ENCODE measurements around the gene TMEM117.

The TMEM117 gene

DNA sequence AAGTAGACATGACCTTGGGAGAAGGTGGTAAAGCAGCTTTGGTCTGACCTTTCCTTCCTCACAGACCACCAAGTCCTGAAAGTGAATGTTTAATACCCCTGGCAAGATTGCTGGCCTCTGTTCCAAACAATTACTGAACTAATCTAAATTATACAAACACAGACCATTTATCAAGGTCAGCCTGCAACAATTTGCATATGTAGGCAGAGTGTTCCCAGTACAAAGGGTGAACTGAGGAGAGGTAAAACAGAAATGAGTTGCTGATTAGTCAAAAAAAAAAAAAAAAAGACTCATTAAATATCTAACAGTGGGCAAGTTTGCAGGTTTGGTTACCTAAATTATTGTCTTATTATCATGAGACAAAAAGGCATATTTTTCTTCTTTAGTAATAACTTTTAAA is 506.5 kb downstream of the TMEM117 start:
- Histone ChIP-seq H3K36me3 (no peaks in the 10 kb centered on the region), H3K27ac (no peak overlapping the region), H3K4me3 (ENCODE audit: low read depth in 1 of 2, low read length in 1 of 2) (no peak overlapping the region), H3K27me3 (no peaks in the 10 kb centered on the region), H3K4me1 (ENCODE audit: control insufficient read depth in 1 of 2, insufficient read depth in 1 of 2, low read depth in 1 of 2, low read length in 1 of 2) (no peaks in the 10 kb centered on the region), H3K9me3 (no peaks in the 10 kb centered on the region)
- no peak for TF ChIP-seq CTCF (IDR thresholded peaks at IDR 0.05)

DNA sequence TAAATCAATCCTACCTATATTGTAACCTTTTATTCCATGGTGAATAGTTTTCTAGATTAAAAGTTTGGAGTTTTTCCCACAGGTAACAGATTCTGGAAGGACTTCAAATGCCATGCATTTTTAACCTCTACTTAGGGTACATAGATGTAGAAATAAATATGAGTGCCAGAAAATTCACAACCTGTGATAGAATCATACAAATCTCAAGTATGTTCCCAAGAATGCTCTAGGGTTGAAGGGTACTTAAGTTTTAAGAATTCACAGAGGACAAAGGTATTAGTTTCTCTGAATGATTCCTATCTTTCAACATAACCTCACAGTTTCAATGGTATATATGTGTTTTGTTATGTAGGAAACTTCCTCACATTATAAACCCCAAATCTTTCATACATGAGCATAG is 511.3 kb downstream of the TMEM117 start:
- no peak for TF ChIP-seq CTCF (IDR thresholded peaks at IDR 0.05)
- Histone ChIP-seq H3K4me1 (ENCODE audit: control insufficient read depth in 1 of 2, insufficient read depth in 1 of 2, low read depth in 1 of 2, low read length in 1 of 2) (no peaks in the 10 kb centered on the region), H3K36me3 (no peaks in the 10 kb centered on the region), H3K27ac (no peak overlapping the region), H3K27me3 (no peaks in the 10 kb centered on the region), H3K4me3 (ENCODE audit: low read depth in 1 of 2, low read length in 1 of 2) (no peak overlapping the region), H3K9me3 (no peaks in the 10 kb centered on the region)

DNA sequence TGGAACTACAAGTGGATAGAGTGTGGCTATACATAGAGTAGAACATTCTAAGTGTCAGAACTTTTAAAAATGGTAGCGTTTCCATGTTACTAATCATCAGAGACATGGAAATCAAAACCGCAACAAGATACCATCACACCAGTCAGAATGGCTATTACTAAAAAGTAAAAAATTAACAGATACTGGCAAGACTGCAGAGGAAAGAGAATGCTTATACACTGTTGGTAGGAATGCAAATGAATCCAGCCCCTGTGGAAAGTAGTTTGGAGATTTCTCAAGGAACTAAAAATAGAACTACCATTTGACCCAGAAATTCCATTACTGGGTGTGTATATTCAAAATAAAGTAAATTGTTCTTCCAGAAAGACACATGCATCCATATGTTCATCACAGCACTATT is 521.6 kb downstream of the TMEM117 start:
- no peaks in the 10 kb centered on the region for H3K27me3 ChIP-seq
- no peak overlapping the region for H3K27ac ChIP-seq
- H3K4me1 ChIP-seq (ENCODE audit: control insufficient read depth in 1 of 2, insufficient read depth in 1 of 2, low read depth in 1 of 2, low read length in 1 of 2): no peaks in the 10 kb centered on the region
- no peaks in the 10 kb centered on the region for H3K36me3 ChIP-seq
- no peak for TF ChIP-seq CTCF (IDR thresholded peaks at IDR 0.05)
- H3K9me3 ChIP-seq: no peaks in the 10 kb centered on the region
- H3K4me3 ChIP-seq (ENCODE audit: low read depth in 1 of 2, low read length in 1 of 2): no peak overlapping the region

DNA sequence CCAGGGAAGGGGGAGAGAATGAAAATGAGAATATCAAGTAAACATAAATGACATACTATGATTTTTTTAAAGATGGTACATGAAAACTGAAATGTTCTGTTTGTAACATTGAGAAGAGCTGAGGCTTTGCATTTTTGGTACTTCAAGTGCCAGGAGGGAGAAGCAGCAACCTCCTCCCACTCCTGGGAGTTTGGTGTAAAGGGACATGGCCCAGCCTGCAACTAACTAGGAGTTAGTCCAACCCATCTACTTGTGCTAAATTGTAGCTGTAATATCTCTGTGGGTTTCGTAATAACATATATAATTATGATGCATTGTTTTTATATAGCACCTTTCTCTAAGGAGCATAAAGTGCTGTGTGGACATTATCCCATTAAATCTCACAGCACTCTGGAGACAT is 522.8 kb downstream of the TMEM117 start:
- no peaks in the 10 kb centered on the region for H3K27me3 ChIP-seq
- H3K4me3 ChIP-seq (ENCODE audit: low read depth in 1 of 2, low read length in 1 of 2): no peak overlapping the region
- no peak for TF ChIP-seq CTCF (IDR thresholded peaks at IDR 0.05)
- no peaks in the 10 kb centered on the region for H3K4me1 ChIP-seq (ENCODE audit: control insufficient read depth in 1 of 2, insufficient read depth in 1 of 2, low read depth in 1 of 2, low read length in 1 of 2)
- H3K27ac ChIP-seq: no peak overlapping the region
- H3K36me3 ChIP-seq: no peaks in the 10 kb centered on the region
- H3K9me3 ChIP-seq: no peaks in the 10 kb centered on the region

DNA sequence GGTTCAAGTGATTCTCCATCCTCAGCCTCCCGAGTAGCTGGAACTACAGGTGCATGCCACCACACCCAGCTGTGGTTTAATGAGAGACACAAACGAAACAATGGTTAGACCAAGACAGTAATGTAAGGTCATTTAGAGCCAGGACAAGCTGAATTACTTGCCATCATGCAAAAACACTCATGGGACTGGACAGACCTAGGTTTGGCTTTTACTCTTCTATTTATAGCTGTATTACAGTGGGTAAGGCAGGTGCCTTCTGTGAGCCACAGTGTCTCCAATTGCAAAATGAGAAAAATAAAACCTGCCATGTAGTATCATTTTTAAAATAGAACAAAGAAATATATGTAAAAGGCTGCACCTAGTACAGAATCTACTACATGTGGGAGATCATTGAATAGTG is 527.1 kb downstream of the TMEM117 start:
- Histone ChIP-seq H3K9me3 (no peaks in the 10 kb centered on the region), H3K27me3 (no peaks in the 10 kb centered on the region), H3K36me3 (no peaks in the 10 kb centered on the region), H3K27ac (no peak overlapping the region), H3K4me1 (ENCODE audit: control insufficient read depth in 1 of 2, insufficient read depth in 1 of 2, low read depth in 1 of 2, low read length in 1 of 2) (no peaks in the 10 kb centered on the region), H3K4me3 (ENCODE audit: low read depth in 1 of 2, low read length in 1 of 2) (no peak overlapping the region)
- no peak for TF ChIP-seq CTCF (IDR thresholded peaks at IDR 0.05)

DNA sequence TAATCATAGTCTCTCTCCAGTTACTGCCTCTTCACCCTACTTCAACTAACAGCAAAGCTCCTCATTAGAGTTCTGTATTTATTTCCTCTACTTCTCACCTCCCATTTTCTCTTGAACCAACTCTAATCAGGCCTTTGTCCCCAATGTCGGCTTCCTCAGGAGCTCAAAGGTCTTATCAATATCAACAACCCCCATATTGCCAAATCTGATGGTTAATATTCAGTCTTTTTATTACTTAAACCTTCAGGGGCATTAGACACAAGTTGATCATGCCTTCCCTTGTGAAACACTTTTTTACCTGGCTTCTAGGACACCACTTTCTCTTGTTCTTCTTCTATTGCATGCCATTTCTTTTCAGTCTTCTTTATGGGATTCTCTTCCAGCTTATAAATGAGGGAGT is 531.3 kb downstream of the TMEM117 start:
- TF ChIP-seq CTCF (IDR thresholded peaks at IDR 0.05): no peak
- no peaks in the 10 kb centered on the region for H3K4me1 ChIP-seq (ENCODE audit: control insufficient read depth in 1 of 2, insufficient read depth in 1 of 2, low read depth in 1 of 2, low read length in 1 of 2)
- no peak overlapping the region for H3K27ac ChIP-seq
- no peaks in the 10 kb centered on the region for H3K9me3 ChIP-seq
- no peak overlapping the region for H3K4me3 ChIP-seq (ENCODE audit: low read depth in 1 of 2, low read length in 1 of 2)
- no peaks in the 10 kb centered on the region for H3K27me3 ChIP-seq
- H3K36me3 ChIP-seq: no peaks in the 10 kb centered on the region
